Forelimb muscle (tissue), 1 donor: ENCODE results near the gene LCN9. TPM values are rescaled to one million over a fixed set of nuclear protein-coding genes. Genes with fewer than 3 reads are reported as not detected.

Experiments
- polyA plus RNA-seq: library from polyadenylated mRNA; unstranded; fragments of 120-200 nt; gene quantifications from one replicate; pipeline ENCODE4 v1.2.1, GENCODE V29; 2013; ENCODE audit not compliant: insufficient read length

The LCN9 gene
- polyA plus RNA-seq, 1 donor: not detected

Other genes with a start within 250 kb of the LCN9 start
- 10.9 TPM for gene PPP1R26, start 183.5 kb upstream of the LCN9 start, polyA plus RNA-seq
- 32.5 TPM for gene MRPS2, start 162.6 kb upstream of the LCN9 start, polyA plus RNA-seq
- gene LCN1, start 141.9 kb upstream of the LCN9 start, polyA plus RNA-seq: not detected
- gene OBP2A, start 117.2 kb upstream of the LCN9 start, polyA plus RNA-seq: not detected
- gene PAEP, start 101.6 kb upstream of the LCN9 start, polyA plus RNA-seq: not detected
- not detected for gene GLT6D1, start 23.8 kb upstream of the LCN9 start, polyA plus RNA-seq
- not detected for gene SOHLH1, start 36.2 kb downstream of the LCN9 start, polyA plus RNA-seq
- 11.0 TPM for gene KCNT1, start 38.9 kb downstream of the LCN9 start, polyA plus RNA-seq
- 24.5 TPM for gene CAMSAP1, start 244.2 kb downstream of the LCN9 start, polyA plus RNA-seq